Measurements from ENCODE around the gene SIAH1. TPM values are rescaled to one million over a fixed set of nuclear protein-coding genes. Genes with fewer than 3 reads are reported as not detected.
"Not testable (repeated sequence)": the region's sequence is repeated elsewhere in the genome, so short reads cannot be mapped to it uniquely, and the experiment has no call there.

SIAH1 gene
- total RNA-seq, 1 donor from 2014 or later, result 13.8 TPM

DNA sequence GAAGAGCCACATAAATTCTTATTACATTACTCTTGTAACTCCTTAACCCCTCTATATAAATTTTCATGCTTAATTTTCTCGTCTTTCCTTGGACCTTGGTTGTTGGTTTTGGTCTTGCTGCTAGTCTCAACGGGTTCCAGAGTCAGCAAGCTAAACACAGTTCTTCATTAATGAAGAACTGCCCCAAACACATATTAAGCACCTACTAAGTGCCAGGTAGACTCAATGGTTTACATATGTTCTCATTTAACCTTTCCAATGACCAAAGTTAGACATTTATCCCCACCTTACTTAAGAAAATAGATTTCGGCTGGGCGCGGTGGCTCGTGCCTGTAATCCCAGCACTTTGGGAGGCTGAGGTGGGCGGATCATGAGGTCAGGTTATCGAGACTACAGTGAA, 15.0 kb downstream of the SIAH1 start:
- DNase-seq (ENCODE audit: low spot score), result no peak
- intact Hi-C loops (cut with DNase I), result no loop called here

DNA sequence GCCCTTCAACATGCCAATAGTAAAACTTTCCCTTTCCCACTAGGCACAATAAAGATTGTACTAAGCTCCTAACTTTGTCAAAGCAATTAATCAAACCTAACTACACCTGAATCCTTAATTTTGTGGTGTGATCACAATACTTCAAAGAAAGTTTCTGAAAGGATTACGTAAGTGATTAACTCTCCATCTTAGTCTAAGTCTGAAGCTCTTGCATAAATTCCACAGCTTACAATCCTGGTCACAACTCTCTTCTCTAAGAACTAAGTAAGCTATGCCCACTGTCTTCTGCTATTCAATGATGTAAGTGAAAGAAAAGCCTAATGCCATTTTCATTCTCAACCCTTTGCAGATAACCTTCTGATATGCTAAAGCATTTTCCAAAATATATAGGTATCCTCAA, 15.4 kb downstream of the SIAH1 start:
- no peak for DNase-seq (ENCODE audit: low spot score)
- intact Hi-C loops (cut with DNase I), result loop anchor here (5.0 kb wide), 1 partner anchor 243 kb away; the partner anchor contains the start of gene N4BP1

DNA sequence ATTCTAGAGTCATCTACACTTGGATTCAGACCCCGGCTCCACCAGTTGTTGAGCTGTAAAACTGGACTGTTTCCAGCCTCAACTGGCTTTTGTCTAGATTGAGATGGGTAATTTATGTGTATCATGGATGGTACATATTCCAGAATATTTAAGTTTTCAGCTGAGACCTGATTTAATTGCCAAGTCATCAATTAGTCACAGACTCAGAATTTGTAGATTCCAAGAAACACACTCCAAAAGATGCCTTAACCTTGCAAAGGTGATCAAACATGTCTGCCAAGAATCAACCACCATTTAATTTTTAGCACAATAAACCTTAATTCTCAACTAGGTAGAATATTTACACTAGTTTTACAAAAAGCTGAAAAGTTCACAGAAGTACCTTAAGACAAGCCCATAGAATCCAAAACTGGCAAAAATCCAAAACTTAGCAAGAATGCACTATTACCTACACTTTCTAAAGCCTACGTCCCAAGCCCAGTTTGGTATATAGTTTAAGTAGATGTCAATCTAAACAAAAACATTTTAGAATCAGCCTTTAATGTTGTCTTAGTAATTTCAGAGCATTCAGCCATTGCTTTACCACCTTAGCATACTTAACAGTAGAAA, 17.7 kb downstream of the SIAH1 start:
- intact Hi-C loops (cut with DNase I), result loop anchor here (5.0 kb wide), 1 partner anchor 245 kb away; the partner anchor contains the start of gene N4BP1
- DNase-seq (ENCODE audit: low spot score), result no peak

- DNase-seq (ENCODE audit: low spot score), result no peak
- intact Hi-C loops (cut with DNase I), result loop anchor here (5.0 kb wide), 1 partner anchor 246 kb away; the partner anchor contains the start of gene N4BP1
Observed at GRCh38 chr16:48366165-48367093, 18.8 kb downstream of the SIAH1 start.

DNA sequence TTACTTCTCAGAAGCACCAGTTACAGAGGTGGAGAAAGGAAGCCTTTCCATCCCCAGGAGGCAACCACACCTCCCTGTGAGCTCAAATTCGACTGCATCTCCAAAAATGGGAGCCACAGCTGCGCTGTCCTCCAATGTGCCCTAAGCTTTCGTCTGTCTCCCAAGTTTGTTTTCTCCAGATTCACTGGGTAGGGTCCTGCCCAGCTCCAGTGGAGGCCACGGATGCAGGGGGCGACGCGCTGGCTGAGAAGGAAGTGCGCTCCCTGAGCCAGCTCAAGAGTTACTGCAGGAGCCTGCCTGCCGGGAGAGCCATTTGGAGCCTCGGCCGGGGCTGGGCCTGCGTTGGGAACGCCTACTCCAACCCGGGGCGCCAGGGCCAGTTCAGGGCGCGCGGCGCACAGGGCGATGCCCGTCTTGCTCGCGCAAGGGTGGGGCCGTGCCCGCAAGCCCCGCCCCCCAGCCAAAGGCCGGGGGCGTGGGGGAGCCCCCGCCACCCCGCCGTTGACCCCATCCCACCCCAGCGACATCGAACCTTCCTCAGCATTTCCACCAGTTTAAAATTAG, 19.5 kb downstream of the SIAH1 start:
- peak; percentile 97 for DNase-seq (ENCODE audit: low spot score)
- intact Hi-C loops (cut with DNase I), result loop anchor here (1.0 to 5.0 kb wide), 2 partner anchors 19 to 247 kb away; partner anchors contain the start of gene N4BP1

- intact Hi-C loops (cut with DNase I), result loop anchor here (1.0 to 5.0 kb wide), 2 partner anchors 19 to 247 kb away; partner anchors contain the start of gene N4BP1
- DNase-seq (ENCODE audit: low spot score), result no peak
Observed at GRCh38 chr16:48365025-48365600, 20.1 kb downstream of the SIAH1 start.

GRCh38 chr16:48361540-48362144, 23.6 kb downstream of the SIAH1 start:
- DNase-seq (ENCODE audit: low spot score), result no peak
- intact Hi-C loops (cut with DNase I), result no loop called here

DNA sequence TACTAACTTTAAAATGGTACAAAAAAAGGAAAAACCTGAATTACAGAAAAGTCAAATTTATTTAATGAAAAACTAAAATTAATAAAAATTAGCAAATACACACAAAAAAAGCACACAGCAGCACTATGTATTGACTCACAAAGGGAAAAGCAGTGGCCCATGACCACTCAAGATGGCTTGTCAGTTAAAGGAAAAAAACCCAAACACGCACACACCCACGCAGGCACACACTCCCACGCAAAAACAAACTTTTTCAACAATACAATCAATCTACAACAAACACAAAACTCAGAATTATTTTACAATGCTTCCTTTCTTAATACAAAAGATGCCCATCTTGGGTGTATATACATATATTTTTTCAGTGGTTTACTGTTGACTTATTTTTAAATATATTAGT, 24.2 kb downstream of the SIAH1 start:
- intact Hi-C loops (cut with DNase I), result no loop called here
- no peak for DNase-seq (ENCODE audit: low spot score)

- intact Hi-C loops (cut with DNase I), result no loop called here
- DNase-seq (ENCODE audit: low spot score), result no peak
Observed at GRCh38 chr16:48359983-48360382, 25.2 kb downstream of the SIAH1 start.

DNA sequence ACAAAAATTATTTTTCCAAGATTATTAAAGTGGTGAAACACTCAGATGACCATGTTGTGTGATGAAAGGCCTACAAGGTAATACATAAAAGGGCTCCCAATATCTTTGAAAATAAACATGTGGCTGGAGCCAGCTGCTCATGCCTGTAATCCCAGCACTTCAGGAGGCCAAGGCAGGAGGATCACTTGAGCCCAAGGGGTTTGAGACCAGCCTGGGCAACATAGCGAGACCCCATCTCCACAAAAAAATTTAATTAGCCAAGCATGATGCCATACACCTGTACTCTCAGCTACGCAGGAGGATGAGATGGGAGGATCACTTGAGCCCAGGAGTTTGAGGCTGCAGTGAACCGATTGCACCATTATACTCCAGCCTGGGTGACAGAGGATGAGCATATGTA, 26.8 kb downstream of the SIAH1 start:
- no peak for DNase-seq (ENCODE audit: low spot score)
- intact Hi-C loops (cut with DNase I), result no loop called here

DNA sequence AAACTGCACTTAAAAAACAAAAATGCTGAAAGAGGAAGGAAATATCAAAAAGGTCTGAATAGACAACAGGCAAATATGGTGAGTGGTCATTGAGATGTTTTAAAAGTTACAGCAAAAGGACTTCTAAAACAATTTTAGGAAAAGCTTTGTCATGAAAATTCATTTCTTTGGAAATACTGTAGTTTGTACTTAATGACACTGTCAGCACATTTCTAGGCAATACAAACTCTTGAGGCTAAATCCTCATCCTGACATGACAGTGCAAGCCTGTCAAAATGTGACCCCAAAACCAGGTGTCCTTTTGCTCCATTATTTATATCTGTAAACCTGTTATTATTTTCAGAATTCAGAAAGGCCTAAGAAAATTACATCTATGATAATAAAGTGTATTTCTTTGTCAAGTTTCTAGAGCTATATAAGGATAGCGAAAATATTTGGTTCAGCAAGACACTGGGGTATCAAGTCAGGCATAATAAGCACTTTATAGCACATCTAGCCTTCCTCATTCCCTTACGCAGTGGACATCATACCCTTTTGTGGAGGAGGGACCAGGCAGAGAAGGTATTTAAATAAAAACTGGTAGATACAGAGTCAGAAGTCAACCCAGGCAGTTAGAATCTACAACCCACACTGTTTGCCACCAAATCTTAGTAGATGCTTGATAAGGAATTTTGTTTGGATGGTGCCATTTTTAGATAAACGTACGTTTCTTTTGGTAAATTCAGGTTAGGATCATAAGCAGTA, 28.4 kb downstream of the SIAH1 start:
- intact Hi-C loops (cut with DNase I), result no loop called here
- DNase-seq (ENCODE audit: low spot score), result no peak

DNA sequence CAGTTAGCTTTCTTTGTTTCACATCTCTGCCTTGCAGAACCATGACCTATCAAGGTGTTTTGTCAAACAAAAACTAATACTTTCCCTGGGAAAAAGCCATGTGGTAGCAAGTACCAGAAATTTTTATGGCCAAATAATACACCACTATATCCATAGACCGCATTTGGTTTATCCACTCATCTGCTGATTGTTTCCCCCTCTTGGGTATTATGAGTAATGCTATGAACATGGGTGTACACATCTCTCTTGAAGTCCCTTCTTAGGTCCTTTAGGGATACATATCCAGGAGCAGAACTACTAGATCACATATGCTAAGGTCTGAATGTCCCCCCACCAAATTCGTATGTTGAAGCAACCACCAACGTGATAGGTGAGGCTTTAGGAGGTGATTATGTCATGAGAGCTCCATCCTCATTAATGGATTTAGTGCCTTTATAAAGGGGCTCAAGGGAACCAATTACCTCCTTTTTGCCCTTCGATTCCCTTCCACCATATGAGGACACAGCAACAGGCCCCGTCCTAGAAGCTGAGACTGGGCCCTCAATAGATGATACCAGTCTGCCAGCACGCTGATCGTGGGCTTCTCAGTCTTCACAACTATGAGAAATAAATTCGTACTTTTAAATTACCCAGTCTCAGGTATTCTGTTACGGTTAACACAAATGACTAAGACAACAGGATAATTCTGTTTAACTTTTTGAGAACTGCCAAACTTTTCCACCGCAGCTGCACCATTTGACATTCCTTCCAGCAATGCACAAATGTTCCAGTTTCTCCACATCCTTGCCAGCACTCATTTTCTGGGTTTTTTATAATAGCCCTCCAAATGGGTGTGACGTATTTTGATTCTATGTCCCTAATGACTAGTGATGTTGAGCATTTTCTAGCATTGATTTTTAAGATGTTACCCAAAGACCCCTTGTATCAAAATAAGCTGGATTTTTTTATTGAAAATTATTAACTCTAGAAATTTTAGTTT, 30.0 kb downstream of the SIAH1 start:
- intact Hi-C loops (cut with DNase I), result no loop called here
- no peak for DNase-seq (ENCODE audit: low spot score)

DNA sequence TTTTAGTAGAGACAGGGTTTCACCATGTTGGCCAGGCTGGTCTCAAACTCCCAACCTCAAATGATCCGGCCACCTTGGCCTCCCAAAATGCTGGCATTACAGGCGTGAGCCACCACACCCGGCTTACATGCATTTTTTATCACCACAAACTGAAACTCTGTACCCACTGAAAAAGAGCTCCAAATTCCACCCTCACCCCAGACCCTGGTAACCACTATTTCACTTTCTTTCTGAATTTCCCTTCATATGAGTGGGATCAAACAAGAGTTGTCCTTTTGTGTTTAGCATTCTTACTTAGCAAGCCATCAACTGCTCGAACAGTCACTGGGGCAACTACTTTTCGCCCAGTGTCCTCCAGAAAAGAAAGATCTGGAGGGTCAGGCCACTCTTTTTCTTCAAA, 30.8 kb downstream of the SIAH1 start:
- intact Hi-C loops (cut with DNase I); DNase-seq (ENCODE audit: low spot score): not testable (repeated sequence)

DNA sequence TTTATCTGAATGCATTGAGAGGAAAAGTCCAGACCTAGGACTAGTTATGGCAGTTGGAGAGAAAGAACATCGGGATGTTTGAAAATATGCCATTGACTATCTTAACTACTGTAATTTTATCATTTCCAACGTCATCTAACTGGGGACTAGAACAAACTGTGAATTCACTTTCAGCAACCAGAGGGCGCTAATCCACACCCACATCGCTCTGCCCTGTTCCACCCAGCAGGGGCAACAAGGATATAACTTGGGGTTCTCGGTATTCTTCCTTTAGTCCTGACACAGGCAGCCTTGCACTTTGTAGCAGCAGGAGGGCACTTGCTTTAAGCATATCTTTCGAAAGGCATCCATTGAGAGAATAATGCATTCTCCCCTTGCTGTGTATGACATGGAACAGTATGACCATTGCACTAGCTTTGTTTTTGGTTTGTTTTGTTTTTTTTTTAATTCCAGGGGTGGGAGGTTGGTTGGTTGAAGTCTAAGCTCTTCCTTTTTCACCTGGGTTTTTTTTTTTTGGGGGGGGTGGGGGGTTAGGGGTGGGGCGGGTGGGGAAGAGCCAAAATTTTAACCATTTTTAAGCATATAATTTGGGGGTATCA, 31.5 kb downstream of the SIAH1 start:
- intact Hi-C loops (cut with DNase I), result loop anchor here (1.0 to 2.0 kb wide), 2 partner anchors 189 to 269 kb away; no protein-coding TSS in a partner anchor
- no peak for DNase-seq (ENCODE audit: low spot score)

- intact Hi-C loops (cut with DNase I), result loop anchor here (1.0 to 2.0 kb wide), 2 partner anchors 189 to 270 kb away; no protein-coding TSS in a partner anchor
- DNase-seq (ENCODE audit: low spot score), result no peak
Observed at GRCh38 chr16:48352648-48353390, 32.4 kb downstream of the SIAH1 start.

- intact Hi-C loops (cut with DNase I), result no loop called here
- no peak for DNase-seq (ENCODE audit: low spot score)
Observed at GRCh38 chr16:48350736-48351135, 34.5 kb downstream of the SIAH1 start.

DNA sequence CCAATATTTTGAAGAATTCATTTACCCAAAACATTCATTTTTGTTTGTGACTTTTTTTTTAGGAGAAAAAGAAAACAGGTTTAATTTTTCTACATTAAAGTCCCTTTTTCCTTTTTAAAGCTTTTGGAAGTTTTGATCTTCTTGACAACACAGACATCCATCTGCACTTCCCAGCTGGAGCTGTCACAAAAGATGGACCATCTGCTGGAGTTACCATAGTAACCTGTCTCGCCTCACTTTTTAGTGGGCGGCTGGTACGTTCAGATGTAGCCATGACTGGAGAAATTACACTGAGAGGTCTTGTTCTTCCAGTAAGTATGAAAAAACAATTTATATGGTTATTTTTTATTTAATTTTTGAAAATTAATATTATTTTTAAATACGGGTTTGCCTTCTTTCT, 37.2 kb downstream of the SIAH1 start:
- intact Hi-C loops (cut with DNase I), result no loop called here
- DNase-seq (ENCODE audit: low spot score), result no peak

Data from cardiac septum (tissue), 1 donor.